Measurements from ENCODE around the gene TERF2IP. TPM values are rescaled to one million over a fixed set of nuclear protein-coding genes. Genes with fewer than 3 reads are reported as not detected.

Gene TERF2IP, protein sequence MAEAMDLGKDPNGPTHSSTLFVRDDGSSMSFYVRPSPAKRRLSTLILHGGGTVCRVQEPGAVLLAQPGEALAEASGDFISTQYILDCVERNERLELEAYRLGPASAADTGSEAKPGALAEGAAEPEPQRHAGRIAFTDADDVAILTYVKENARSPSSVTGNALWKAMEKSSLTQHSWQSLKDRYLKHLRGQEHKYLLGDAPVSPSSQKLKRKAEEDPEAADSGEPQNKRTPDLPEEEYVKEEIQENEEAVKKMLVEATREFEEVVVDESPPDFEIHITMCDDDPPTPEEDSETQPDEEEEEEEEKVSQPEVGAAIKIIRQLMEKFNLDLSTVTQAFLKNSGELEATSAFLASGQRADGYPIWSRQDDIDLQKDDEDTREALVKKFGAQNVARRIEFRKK
- 100 to 1,000 TPM in 3 of 4 donors, 10 to 100 TPM in 1; 87.0 to 127 (median 120) TPM for total RNA-seq

- Histone ChIP-seq H3K27ac (peak within 1 kb of the TSS; percentile 79 to 99 (median 94)), H3K4me1 (peaks cover 0 to 74% (median 40%) of the 10 kb centered on the region in 4 donors), H3K9me3 (no peaks in the 10 kb centered on the region), H3K4me3 (peak within 1 kb of the TSS; percentile 58 to 92 (median 79)), H3K27me3 (no peaks in the 10 kb centered on the region), H3K36me3 (peaks cover 0 to 25% (median 0%) of the 10 kb centered on the region in 3 donors)
- 0 to 1% methylated on average over 45 to 47 of the region's 76 CpGs for WGBS, 2 donors
- TF ChIP-seq EP300 (IDR thresholded peaks at IDR 0.05), result peak; percentile 82 to 99
- peak in 1 of 5 experiments; percentile 25 for TF ChIP-seq CTCF (IDR thresholded peaks at IDR 0.05)
- peak; percentile 94 to 98 for TF ChIP-seq POLR2A (IDR thresholded peaks at IDR 0.05)
- DNase-seq (ENCODE audit: low spot score in 2 of 2), result peak; percentile 79 to 86
Measured at GRCh38 chr16:75647492-75648264, at the start of gene TERF2IP, which contains the start of gene KARS1. TERF2IP (plus strand) TSS chr16:75647773; CDS start chr16:75647883, 110 bp downstream. KARS1 (minus strand) TSS chr16:75647665; CDS start chr16:75647639, 26 bp downstream.

GRCh38 chr16:75599452-75600277 lies 47.9 kb upstream of the TERF2IP start:
- no peak for DNase-seq (ENCODE audit: low spot score in 2 of 2)
- peaks cover 2 to 77% (median 21%) of the 10 kb centered on the region in 3 donors for H3K36me3 ChIP-seq
- no peak overlapping the region for H3K27ac ChIP-seq
- H3K27me3 ChIP-seq, result no peaks in the 10 kb centered on the region
- 75 to 84% methylated on average over 6 of the region's 6 CpGs for WGBS, 2 donors
- H3K9me3 ChIP-seq, result no peaks in the 10 kb centered on the region
- H3K4me1 ChIP-seq, result no peaks in the 10 kb centered on the region
- no peak for TF ChIP-seq POLR2A (IDR thresholded peaks at IDR 0.05)
- TF ChIP-seq CTCF (IDR thresholded peaks at IDR 0.05), result no peak
- no peak for TF ChIP-seq EP300 (IDR thresholded peaks at IDR 0.05)
- H3K4me3 ChIP-seq, result no peak overlapping the region

GRCh38 chr16:75603241-75603640 lies 44.3 kb upstream of the TERF2IP start:
- H3K27me3 ChIP-seq, result no peaks in the 10 kb centered on the region
- no peak for TF ChIP-seq CTCF (IDR thresholded peaks at IDR 0.05)
- no peak for TF ChIP-seq EP300 (IDR thresholded peaks at IDR 0.05)
- no peak for TF ChIP-seq POLR2A (IDR thresholded peaks at IDR 0.05)
- H3K4me3 ChIP-seq, result no peak overlapping the region
- H3K27ac ChIP-seq, result no peak overlapping the region
- no peaks in the 10 kb centered on the region for H3K9me3 ChIP-seq
- DNase-seq (ENCODE audit: low spot score in 2 of 2), result no peak
- H3K4me1 ChIP-seq, result no peaks in the 10 kb centered on the region
- H3K36me3 ChIP-seq, result peaks cover 2 to 96% (median 21%) of the 10 kb centered on the region in 3 donors
- 81 to 93% methylated on average over 4 of the region's 4 CpGs for WGBS, 2 donors

- H3K4me3 ChIP-seq, result no peak overlapping the region
- WGBS, 2 donors, result 94 to 100% methylated on average over 1 of the region's 1 CpG
- TF ChIP-seq CTCF (IDR thresholded peaks at IDR 0.05) (no peak), POLR2A (IDR thresholded peaks at IDR 0.05) (no peak), EP300 (IDR thresholded peaks at IDR 0.05) (no peak)
- no peaks in the 10 kb centered on the region for H3K27me3 ChIP-seq
- DNase-seq (ENCODE audit: low spot score in 2 of 2), result no peak
- peaks cover 0 to 95% (median 20%) of the 10 kb centered on the region in 3 donors for H3K36me3 ChIP-seq
- H3K4me1 ChIP-seq, result no peaks in the 10 kb centered on the region
- H3K9me3 ChIP-seq, result no peaks in the 10 kb centered on the region
- H3K27ac ChIP-seq, result no peak overlapping the region
Measured at GRCh38 chr16:75606507-75606906, 41.1 kb upstream of the TERF2IP start.
